GM12878 (cell line): Measurements from ENCODE around the gene ZPR1. TPM values are rescaled to one million over a fixed set of nuclear protein-coding genes. Genes with fewer than 3 reads are reported as not detected.

Experiments
- CUX1 ChIP-seq: IDR thresholded peaks from 2 replicates; pipeline ENCODE4 v1.6.1; 2012; ENCODE audit warnings: improper control_type of control experiment, low read depth, low read length; ENCODE audit not compliant: insufficient replicate concordance
- polyA plus RNA-seq, 11 experiments: library from polyadenylated mRNA; depleted of rRNA in 4 of 11; unstranded in 6 of 11; stranded (reverse) in 5 of 11; fragments of >200 nt; fragmentation: Nextera tagmentation in 4 of 11; fragmentation: Illumina TruSeq in 1 of 11; extraction: Ambion mirVana in 4 of 11; extraction: Trizol in 1 of 11; gene quantifications; 1 replicate in 1 of 11; 2 replicates in 10 of 11; pipeline versions ENCODE4 v1.2.1 to v1.2.3, GENCODE V29; 2011 to 2016; ENCODE audit warnings: inconsistent platforms in 2 of 11, missing spikeins in 2 of 11, low read depth in 1 of 11
- total RNA-seq, 4 experiments: library from RNA; depleted of rRNA in 3 of 4; stranded (reverse); fragments of >200 nt in 3 of 4; fragmentation: Illumina TruSeq in 1 of 4; extraction: Trizol in 1 of 4; gene quantifications; 2 replicates each; pipeline versions ENCODE4 v1.2.1 to v1.2.3, GENCODE V29; 2013 to 2021
- TF ChIP-seq, protein P1 (sequence below): fragments of 450-650 bp; IDR thresholded peaks from 2 replicates; pipeline ENCODE4 v1.6.1; 2017; ENCODE audit warnings: mild to moderate bottlenecking, moderate library complexity

The ZPR1 gene
- total and polyA plus RNA-seq, 10 of the 15 experiments (the other 5 are each of a cell fraction or from before 2014, with no cell fraction given) = 9.3 to 89.7 (median 54.7) TPM

GRCh38 chr11:116827461-116827860, 39.6 kb upstream of the ZPR1 start (continued):
- TF ChIP-seq CUX1 = no peak
- TF ChIP-seq, protein P1, sequence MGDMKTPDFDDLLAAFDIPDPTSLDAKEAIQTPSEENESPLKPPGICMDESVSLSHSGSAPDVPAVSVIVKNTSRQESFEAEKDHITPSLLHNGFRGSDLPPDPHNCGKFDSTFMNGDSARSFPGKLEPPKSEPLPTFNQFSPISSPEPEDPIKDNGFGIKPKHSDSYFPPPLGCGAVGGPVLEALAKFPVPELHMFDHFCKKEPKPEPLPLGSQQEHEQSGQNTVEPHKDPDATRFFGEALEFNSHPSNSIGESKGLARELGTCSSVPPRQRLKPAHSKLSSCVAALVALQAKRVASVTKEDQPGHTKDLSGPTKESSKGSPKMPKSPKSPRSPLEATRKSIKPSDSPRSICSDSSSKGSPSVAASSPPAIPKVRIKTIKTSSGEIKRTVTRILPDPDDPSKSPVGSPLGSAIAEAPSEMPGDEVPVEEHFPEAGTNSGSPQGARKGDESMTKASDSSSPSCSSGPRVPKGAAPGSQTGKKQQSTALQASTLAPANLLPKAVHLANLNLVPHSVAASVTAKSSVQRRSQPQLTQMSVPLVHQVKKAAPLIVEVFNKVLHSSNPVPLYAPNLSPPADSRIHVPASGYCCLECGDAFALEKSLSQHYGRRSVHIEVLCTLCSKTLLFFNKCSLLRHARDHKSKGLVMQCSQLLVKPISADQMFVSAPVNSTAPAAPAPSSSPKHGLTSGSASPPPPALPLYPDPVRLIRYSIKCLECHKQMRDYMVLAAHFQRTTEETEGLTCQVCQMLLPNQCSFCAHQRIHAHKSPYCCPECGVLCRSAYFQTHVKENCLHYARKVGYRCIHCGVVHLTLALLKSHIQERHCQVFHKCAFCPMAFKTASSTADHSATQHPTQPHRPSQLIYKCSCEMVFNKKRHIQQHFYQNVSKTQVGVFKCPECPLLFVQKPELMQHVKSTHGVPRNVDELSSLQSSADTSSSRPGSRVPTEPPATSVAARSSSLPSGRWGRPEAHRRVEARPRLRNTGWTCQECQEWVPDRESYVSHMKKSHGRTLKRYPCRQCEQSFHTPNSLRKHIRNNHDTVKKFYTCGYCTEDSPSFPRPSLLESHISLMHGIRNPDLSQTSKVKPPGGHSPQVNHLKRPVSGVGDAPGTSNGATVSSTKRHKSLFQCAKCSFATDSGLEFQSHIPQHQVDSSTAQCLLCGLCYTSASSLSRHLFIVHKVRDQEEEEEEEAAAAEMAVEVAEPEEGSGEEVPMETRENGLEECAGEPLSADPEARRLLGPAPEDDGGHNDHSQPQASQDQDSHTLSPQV = no peak
